ENCODE results near the gene BZW1. TPM values are rescaled to one million over a fixed set of nuclear protein-coding genes. Genes with fewer than 3 reads are reported as not detected.

Gene BZW1
- total and polyA plus RNA-seq, 2 of the 4 experiments (the other 2 are of a cell fraction): 204 to 268 TPM

DNA sequence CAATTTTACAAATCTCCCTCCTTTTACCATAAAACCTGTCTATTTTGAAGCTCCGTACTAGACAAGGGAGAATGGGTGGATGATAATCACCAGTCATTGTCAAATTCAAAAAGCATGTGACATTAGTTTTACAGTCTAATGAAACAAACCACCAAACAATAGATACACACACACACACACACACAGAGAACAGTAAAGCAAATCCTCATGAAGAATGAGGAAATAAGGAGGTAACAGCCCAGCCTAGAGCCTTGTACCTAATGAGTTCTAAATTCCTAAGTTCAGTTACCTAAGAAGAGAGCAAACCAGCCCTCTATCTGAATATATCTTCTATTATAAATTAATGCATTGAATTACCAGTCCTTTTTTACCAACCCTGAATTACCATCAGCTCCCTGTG is 36.8 kb upstream of the BZW1 start:
- Histone ChIP-seq H2AK5ac (ENCODE audit: low read depth, low read length) (no peak overlapping the region), H2BK120ac (ENCODE audit: low read depth, low read length) (no peak overlapping the region), H3K36me3 (ENCODE audit: control insufficient read depth, insufficient read depth, low read length) (no peaks in the 10 kb centered on the region), H4K91ac (ENCODE audit: insufficient read depth, low read depth, low read length) (no peak overlapping the region), H2AK9ac (replicated peaks; ENCODE audit: low read depth, low read length, poor library complexity) (no peak overlapping the region), H3K9me1 (ENCODE audit: insufficient read depth, low read length) (peaks cover 6% of the 10 kb centered on the region), H2AFZ (replicated peaks; ENCODE audit: low read length, poor library complexity) (no peak overlapping the region), H2BK15ac (ENCODE audit: low read depth, low read length) (no peak overlapping the region), H3K9me3 (ENCODE audit: control insufficient read depth, insufficient read depth, low read length) (peaks cover 3% of the 10 kb centered on the region; the same call in 1 of the 2 replicates), H3K79me1 (ENCODE audit: low read depth in 1 of 2, low read length in 2 of 2) (no peaks in the 10 kb centered on the region), H3K56ac (ENCODE audit: extremely low read depth, insufficient read depth, low read length) (no peak overlapping the region), H3K4me1 (ENCODE audit: control insufficient read depth, insufficient read depth, low read length) (peaks cover 5% of the 10 kb centered on the region), H3K14ac (replicated peaks; ENCODE audit: low read depth, low read length) (no peak overlapping the region), H3K4me3 (ENCODE audit: insufficient read depth, low read depth, low read length) (no peak overlapping the region), H4K5ac (ENCODE audit: low read depth, low read length) (no peak overlapping the region), H3K18ac (ENCODE audit: low read depth, low read length) (no peak overlapping the region), H2BK20ac (ENCODE audit: low read depth, low read length) (no peak overlapping the region), H3K27me3 (ENCODE audit: control insufficient read depth, insufficient read depth, low read length) (no peaks in the 10 kb centered on the region), H3K4ac (ENCODE audit: low read depth, low read length) (no peak overlapping the region), H2BK5ac (ENCODE audit: low read depth, low read length, poor library complexity, severe bottlenecking) (no peak overlapping the region), H4K8ac (ENCODE audit: low read depth in 2 of 2, low read length in 2 of 2) (no peak overlapping the region), H3K23ac (ENCODE audit: low read depth, low read length) (no peak overlapping the region), H3K4me2 (ENCODE audit: low read depth, low read length) (no peak overlapping the region), H3K9ac (ENCODE audit: low read depth, low read length) (no peak overlapping the region), H4K20me1 (ENCODE audit: insufficient read depth, low read length) (no peaks in the 10 kb centered on the region), H3K27ac (ENCODE audit: insufficient read depth, low read length) (no peak overlapping the region)
- TF ChIP-seq RAD21 (IDR thresholded peaks at IDR 0.05; ENCODE audit: low read length) (no peak), FOS (IDR thresholded peaks at IDR 0.05; ENCODE audit: low read depth, low read length) (no peak), CHD1 (IDR thresholded peaks at IDR 0.05; ENCODE audit: low read depth, low read length) (no peak), RCOR1 (IDR thresholded peaks at IDR 0.05; ENCODE audit: insufficient replicate concordance, low read length) (no peak), NFE2L2 (IDR thresholded peaks at IDR 0.05; ENCODE audit: low read depth, low read length) (no peak), CEBPB (IDR thresholded peaks at IDR 0.05; ENCODE audit: low read depth, low read length) (no peak), SMC3 (IDR thresholded peaks at IDR 0.05; ENCODE audit: low read depth, low read length) (no peak), BHLHE40 (IDR thresholded peaks at IDR 0.05; ENCODE audit: low read depth, low read length) (no peak), MAFK (IDR thresholded peaks at IDR 0.05; ENCODE audit: low read depth, low read length) (no peak), RFX5 (IDR thresholded peaks at IDR 0.05; ENCODE audit: low read depth, low read length) (no peak), MAZ (IDR thresholded peaks at IDR 0.05; ENCODE audit: borderline replicate concordance, low read depth, low read length) (no peak)
- TF ChIP-seq, protein P1, sequence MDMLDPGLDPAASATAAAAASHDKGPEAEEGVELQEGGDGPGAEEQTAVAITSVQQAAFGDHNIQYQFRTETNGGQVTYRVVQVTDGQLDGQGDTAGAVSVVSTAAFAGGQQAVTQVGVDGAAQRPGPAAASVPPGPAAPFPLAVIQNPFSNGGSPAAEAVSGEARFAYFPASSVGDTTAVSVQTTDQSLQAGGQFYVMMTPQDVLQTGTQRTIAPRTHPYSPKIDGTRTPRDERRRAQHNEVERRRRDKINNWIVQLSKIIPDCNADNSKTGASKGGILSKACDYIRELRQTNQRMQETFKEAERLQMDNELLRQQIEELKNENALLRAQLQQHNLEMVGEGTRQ (IDR thresholded peaks at IDR 0.05; ENCODE audit: low read depth, low read length): no peak
- TF ChIP-seq, protein P2, sequence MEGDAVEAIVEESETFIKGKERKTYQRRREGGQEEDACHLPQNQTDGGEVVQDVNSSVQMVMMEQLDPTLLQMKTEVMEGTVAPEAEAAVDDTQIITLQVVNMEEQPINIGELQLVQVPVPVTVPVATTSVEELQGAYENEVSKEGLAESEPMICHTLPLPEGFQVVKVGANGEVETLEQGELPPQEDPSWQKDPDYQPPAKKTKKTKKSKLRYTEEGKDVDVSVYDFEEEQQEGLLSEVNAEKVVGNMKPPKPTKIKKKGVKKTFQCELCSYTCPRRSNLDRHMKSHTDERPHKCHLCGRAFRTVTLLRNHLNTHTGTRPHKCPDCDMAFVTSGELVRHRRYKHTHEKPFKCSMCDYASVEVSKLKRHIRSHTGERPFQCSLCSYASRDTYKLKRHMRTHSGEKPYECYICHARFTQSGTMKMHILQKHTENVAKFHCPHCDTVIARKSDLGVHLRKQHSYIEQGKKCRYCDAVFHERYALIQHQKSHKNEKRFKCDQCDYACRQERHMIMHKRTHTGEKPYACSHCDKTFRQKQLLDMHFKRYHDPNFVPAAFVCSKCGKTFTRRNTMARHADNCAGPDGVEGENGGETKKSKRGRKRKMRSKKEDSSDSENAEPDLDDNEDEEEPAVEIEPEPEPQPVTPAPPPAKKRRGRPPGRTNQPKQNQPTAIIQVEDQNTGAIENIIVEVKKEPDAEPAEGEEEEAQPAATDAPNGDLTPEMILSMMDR (conservative IDR thresholded peaks at IDR 0.05; ENCODE audit: low read depth, low read length): no peak
- BruUV-seq (replicated peaks): no TSS peak
- dilution Hi-C loops (cut with HindIII; ENCODE audit: low sequenced_read_pairs, unreplicated experiment): no loop called here
- intact Hi-C loops (cut with micrococcal nuclease): no loop called here
- ATAC-seq (ENCODE audit: low read depth) (no peak), DNase-seq (no peak)
- ChIA-PET POLR2A (ENCODE audit: unreplicated experiment) (no interaction called here), CTCF (no interaction called here)
- in situ Hi-C loops (cut with MboI; ENCODE audit: low sequenced_read_pairs): no loop called here
- no CpG with 5 or more reads among the region's 1 CpG for WGBS, 2 experiments (ENCODE audit: extremely low coverage in 2 of 2, insufficient read length in 1 of 2)
